ENCODE data around the gene OR51F2.
"Not testable (repeated sequence)": the region's sequence is repeated elsewhere in the genome, so short reads cannot be mapped to it uniquely, and the experiment has no call there.

The OR51F2 gene

GRCh38 chr11:4821021-4821420 lies at the start of gene OR51F2:
Gene OR51F2, plus strand, starts transcription at chr11:4821321. Its CDS starts 101 bp downstream, at chr11:4821422.
- Histone ChIP-seq H3K9me3 (ENCODE audit: control insufficient read depth, low read length) (no peaks in the 10 kb centered on the region), H3K4me3 (ENCODE audit: low read length) (no peak within 1 kb of the TSS), H3K4me1 (ENCODE audit: control insufficient read depth, insufficient read depth, low read length) (peaks cover under 1% of the 10 kb centered on the region), H3K9ac (ENCODE audit: low read length) (no peak within 1 kb of the TSS), H3K27me3 (ENCODE audit: control insufficient read depth, insufficient read depth, low read length) (no peaks in the 10 kb centered on the region), H3K36me3 (ENCODE audit: control insufficient read depth, insufficient read depth, low read length) (no peaks in the 10 kb centered on the region)

GRCh38 chr11:4782454-4782853 lies 38.7 kb upstream of the OR51F2 start:
- Histone ChIP-seq H3K9me3 (ENCODE audit: control insufficient read depth, low read length) (no peaks in the 10 kb centered on the region), H3K36me3 (ENCODE audit: control insufficient read depth, insufficient read depth, low read length) (no peaks in the 10 kb centered on the region), H3K4me3 (ENCODE audit: low read length) (no peak overlapping the region), H3K4me1 (ENCODE audit: control insufficient read depth, insufficient read depth, low read length) (no peaks in the 10 kb centered on the region), H3K9ac (ENCODE audit: low read length) (no peak overlapping the region), H3K27me3 (ENCODE audit: control insufficient read depth, insufficient read depth, low read length) (no peaks in the 10 kb centered on the region)

- no peaks in the 10 kb centered on the region for H3K9me3 ChIP-seq (ENCODE audit: control insufficient read depth, low read length)
- no peak overlapping the region for H3K9ac ChIP-seq (ENCODE audit: low read length)
- no peaks in the 10 kb centered on the region for H3K36me3 ChIP-seq (ENCODE audit: control insufficient read depth, insufficient read depth, low read length)
- H3K27me3 ChIP-seq (ENCODE audit: control insufficient read depth, insufficient read depth, low read length): no peaks in the 10 kb centered on the region
- no peak overlapping the region for H3K4me3 ChIP-seq (ENCODE audit: low read length)
- H3K4me1 ChIP-seq (ENCODE audit: control insufficient read depth, insufficient read depth, low read length): no peaks in the 10 kb centered on the region
Observed at GRCh38 chr11:4797206-4797605, 23.9 kb upstream of the OR51F2 start.

DNA sequence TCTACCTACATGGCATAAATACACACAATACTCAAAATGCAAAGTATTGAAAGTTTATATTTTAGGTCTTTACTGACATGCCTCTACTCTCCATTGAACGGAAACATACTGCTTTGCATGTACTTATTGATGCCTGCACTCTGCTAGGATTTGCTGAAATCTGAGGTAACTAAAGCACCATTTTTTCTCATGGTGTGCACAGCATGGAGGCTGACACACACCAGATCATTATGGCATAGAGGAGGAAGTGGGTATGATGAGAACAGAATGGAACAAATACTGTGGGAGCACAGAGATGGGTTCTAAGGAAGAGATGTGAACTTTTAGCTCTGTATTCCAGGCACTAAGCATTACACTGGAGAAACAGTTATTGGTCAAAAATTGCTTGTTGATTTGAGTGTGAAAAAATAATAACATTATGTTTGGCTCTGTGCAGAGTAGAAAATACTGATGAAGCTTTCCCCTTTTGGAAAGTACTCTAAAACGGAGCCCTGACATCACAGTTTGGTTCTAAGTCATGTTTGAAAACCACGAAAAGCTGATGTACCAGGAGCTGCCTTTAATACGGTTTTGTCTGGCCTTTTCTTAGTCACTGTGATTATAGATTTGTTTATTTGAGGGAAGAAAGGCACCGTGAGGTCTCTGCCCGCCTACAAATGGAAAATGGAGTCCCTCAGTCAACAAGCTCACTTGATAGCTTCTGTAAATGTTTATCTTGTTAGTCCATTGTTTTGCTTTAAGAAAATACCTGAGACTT lies 22.5 kb upstream of the OR51F2 start:
- Histone ChIP-seq H3K9me3 (ENCODE audit: control insufficient read depth, low read length) (no peaks in the 10 kb centered on the region), H3K4me1 (ENCODE audit: control insufficient read depth, insufficient read depth, low read length) (no peaks in the 10 kb centered on the region), H3K9ac (ENCODE audit: low read length) (no peak overlapping the region), H3K36me3 (ENCODE audit: control insufficient read depth, insufficient read depth, low read length) (no peaks in the 10 kb centered on the region), H3K4me3 (ENCODE audit: low read length) (no peak overlapping the region), H3K27me3 (ENCODE audit: control insufficient read depth, insufficient read depth, low read length) (no peaks in the 10 kb centered on the region)

DNA sequence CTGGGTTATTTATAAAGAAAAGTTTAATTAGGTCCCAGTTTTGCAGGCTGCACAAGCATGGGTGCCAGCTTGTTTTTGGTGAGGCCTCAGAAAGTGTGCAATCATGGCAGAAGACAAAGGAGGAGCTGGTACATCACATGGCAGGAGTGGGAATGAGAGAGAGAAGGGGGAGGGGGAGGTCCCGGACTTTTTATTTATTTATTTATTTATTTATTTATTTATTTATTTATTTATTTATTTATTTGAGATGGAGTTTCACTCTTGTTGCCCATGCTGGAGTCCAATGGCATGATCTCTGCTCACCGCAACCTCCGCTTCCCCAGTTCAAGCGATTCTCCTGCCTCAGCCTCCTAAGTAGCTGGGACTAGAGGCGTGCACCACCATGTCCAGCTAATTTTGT lies 19.8 kb upstream of the OR51F2 start:
- H3K4me3 ChIP-seq (ENCODE audit: low read length); H3K9me3 ChIP-seq (ENCODE audit: control insufficient read depth, low read length); H3K4me1 ChIP-seq (ENCODE audit: control insufficient read depth, insufficient read depth, low read length); H3K27me3 ChIP-seq (ENCODE audit: control insufficient read depth, insufficient read depth, low read length); H3K36me3 ChIP-seq (ENCODE audit: control insufficient read depth, insufficient read depth, low read length); H3K9ac ChIP-seq (ENCODE audit: low read length): not testable (repeated sequence)

DNA sequence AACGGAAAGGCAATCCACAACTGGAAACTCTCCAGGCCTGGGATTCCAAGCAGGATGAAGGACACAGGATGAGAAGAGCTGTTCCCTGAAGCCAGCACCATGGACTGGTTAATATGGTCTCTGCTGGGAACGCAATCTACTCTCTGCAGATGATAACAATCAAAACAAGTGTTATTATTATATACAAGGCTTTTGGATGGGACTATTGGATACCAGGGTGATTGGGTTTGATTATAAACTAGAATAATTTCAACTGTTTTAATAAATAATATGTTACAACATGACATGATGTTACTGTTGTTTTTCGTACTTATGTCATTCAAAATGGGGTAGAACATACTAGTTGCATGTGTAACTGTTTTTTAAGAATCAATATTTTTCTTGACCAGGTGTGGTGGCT lies 16.8 kb upstream of the OR51F2 start, which contains the start of gene OR52R1:
OR52R1 (minus strand) TSS at position 101 of the 400 bp plus-strand sequence; CDS start at position 101, 0 bp downstream.
- Histone ChIP-seq H3K4me3 (ENCODE audit: low read length) (no peak within 1 kb of the TSS), H3K9me3 (ENCODE audit: control insufficient read depth, low read length) (no peaks in the 10 kb centered on the region), H3K27me3 (ENCODE audit: control insufficient read depth, insufficient read depth, low read length) (no peaks in the 10 kb centered on the region), H3K4me1 (ENCODE audit: control insufficient read depth, insufficient read depth, low read length) (no peaks in the 10 kb centered on the region), H3K9ac (ENCODE audit: low read length) (no peak within 1 kb of the TSS), H3K36me3 (ENCODE audit: control insufficient read depth, insufficient read depth, low read length) (no peaks in the 10 kb centered on the region)

GRCh38 chr11:4808476-4808875 lies 12.6 kb upstream of the OR51F2 start:
- H3K27me3 ChIP-seq (ENCODE audit: control insufficient read depth, insufficient read depth, low read length): no peaks in the 10 kb centered on the region
- no peak overlapping the region for H3K4me3 ChIP-seq (ENCODE audit: low read length)
- H3K36me3 ChIP-seq (ENCODE audit: control insufficient read depth, insufficient read depth, low read length): no peaks in the 10 kb centered on the region
- no peak overlapping the region for H3K9ac ChIP-seq (ENCODE audit: low read length)
- H3K4me1 ChIP-seq (ENCODE audit: control insufficient read depth, insufficient read depth, low read length): no peaks in the 10 kb centered on the region
- H3K9me3 ChIP-seq (ENCODE audit: control insufficient read depth, low read length): no peaks in the 10 kb centered on the region

GRCh38 chr11:4809246-4809645 lies 11.9 kb upstream of the OR51F2 start:
- Histone ChIP-seq H3K9me3 (ENCODE audit: control insufficient read depth, low read length) (no peaks in the 10 kb centered on the region), H3K4me1 (ENCODE audit: control insufficient read depth, insufficient read depth, low read length) (no peaks in the 10 kb centered on the region), H3K27me3 (ENCODE audit: control insufficient read depth, insufficient read depth, low read length) (no peaks in the 10 kb centered on the region), H3K9ac (ENCODE audit: low read length) (no peak overlapping the region), H3K36me3 (ENCODE audit: control insufficient read depth, insufficient read depth, low read length) (no peaks in the 10 kb centered on the region), H3K4me3 (ENCODE audit: low read length) (no peak overlapping the region)

- H3K4me1 ChIP-seq (ENCODE audit: control insufficient read depth, insufficient read depth, low read length): peaks cover 6% of the 10 kb centered on the region
- no peak overlapping the region for H3K4me3 ChIP-seq (ENCODE audit: low read length)
- H3K9me3 ChIP-seq (ENCODE audit: control insufficient read depth, low read length): no peaks in the 10 kb centered on the region
- no peaks in the 10 kb centered on the region for H3K27me3 ChIP-seq (ENCODE audit: control insufficient read depth, insufficient read depth, low read length)
- H3K36me3 ChIP-seq (ENCODE audit: control insufficient read depth, insufficient read depth, low read length): no peaks in the 10 kb centered on the region
- H3K9ac ChIP-seq (ENCODE audit: low read length): no peak overlapping the region
Observed at GRCh38 chr11:4825132-4825531, 4.0 kb downstream of the OR51F2 start.

GRCh38 chr11:4826425-4826824 lies 5.3 kb downstream of the OR51F2 start:
- H3K36me3 ChIP-seq (ENCODE audit: control insufficient read depth, insufficient read depth, low read length): no peaks in the 10 kb centered on the region
- H3K9ac ChIP-seq (ENCODE audit: low read length): no peak overlapping the region
- H3K9me3 ChIP-seq (ENCODE audit: control insufficient read depth, low read length): no peaks in the 10 kb centered on the region
- H3K4me1 ChIP-seq (ENCODE audit: control insufficient read depth, insufficient read depth, low read length): peaks cover 6% of the 10 kb centered on the region
- H3K27me3 ChIP-seq (ENCODE audit: control insufficient read depth, insufficient read depth, low read length): no peaks in the 10 kb centered on the region
- no peak overlapping the region for H3K4me3 ChIP-seq (ENCODE audit: low read length)

- Histone ChIP-seq H3K9me3 (ENCODE audit: control insufficient read depth, low read length) (no peaks in the 10 kb centered on the region), H3K27me3 (ENCODE audit: control insufficient read depth, insufficient read depth, low read length) (no peaks in the 10 kb centered on the region), H3K4me3 (ENCODE audit: low read length) (no peak overlapping the region), H3K4me1 (ENCODE audit: control insufficient read depth, insufficient read depth, low read length) (peaks cover 6% of the 10 kb centered on the region), H3K9ac (ENCODE audit: low read length) (no peak overlapping the region), H3K36me3 (ENCODE audit: control insufficient read depth, insufficient read depth, low read length) (no peaks in the 10 kb centered on the region)
Observed at GRCh38 chr11:4830346-4830745, 9.2 kb downstream of the OR51F2 start.

DNA sequence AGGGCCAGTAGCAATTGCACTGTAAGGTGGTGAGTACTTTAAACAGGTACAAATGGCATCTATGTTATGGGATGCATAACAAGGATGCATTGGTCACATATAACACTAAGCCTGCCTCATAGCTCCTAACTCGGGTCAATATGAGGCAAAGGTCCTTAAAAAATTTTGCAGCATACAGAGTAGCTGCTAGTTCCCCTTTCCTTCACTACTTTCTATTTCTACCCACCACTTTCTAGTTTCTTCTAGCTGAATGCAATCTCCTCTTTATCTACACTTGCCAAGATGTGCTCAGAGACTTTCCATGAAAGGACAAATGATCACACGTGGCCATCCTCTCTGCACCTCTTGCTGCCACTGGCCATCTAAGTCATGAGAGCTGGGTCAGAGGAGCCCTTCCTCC lies 9.8 kb downstream of the OR51F2 start:
- Histone ChIP-seq H3K4me1 (ENCODE audit: control insufficient read depth, insufficient read depth, low read length) (peaks cover 6% of the 10 kb centered on the region), H3K27me3 (ENCODE audit: control insufficient read depth, insufficient read depth, low read length) (no peaks in the 10 kb centered on the region), H3K9ac (ENCODE audit: low read length) (no peak overlapping the region), H3K9me3 (ENCODE audit: control insufficient read depth, low read length) (no peaks in the 10 kb centered on the region), H3K4me3 (ENCODE audit: low read length) (no peak overlapping the region), H3K36me3 (ENCODE audit: control insufficient read depth, insufficient read depth, low read length) (no peaks in the 10 kb centered on the region)

Measured in mucosa of stomach (tissue), 1 donor.